Hematopoietic multipotent progenitor cell treated with erythropoietin and hydrocortisone succinate and interleukin-3 and kit ligand, for 15 days (in vitro differentiated cells): ENCODE measurements around the gene GLS2.
"Not testable (repeated sequence)": the region's sequence is repeated elsewhere in the genome, so short reads cannot be mapped to it uniquely, and the experiment has no call there.

Experiments
- DNase-seq: peaks from one replicate; pipeline ENCODE4 v3.0.0-alpha.2; 2015; ENCODE audit warnings: low spot score

Gene GLS2

GRCh38 chr12:56448860-56449621 lies 38.9 kb downstream of the GLS2 start, which contains the start of gene TIMELESS:
Gene TIMELESS (minus strand): TSS chr12:56449426. CDS start chr12:56434170, 15,256 bp downstream.
- peak; percentile 86 for DNase-seq

GRCh38 chr12:56443208-56443607 lies 44.8 kb downstream of the GLS2 start:
- not testable (repeated sequence) for DNase-seq

- DNase-seq, result peak; percentile 41
Measured at GRCh38 chr12:56437430-56438176, 50.4 kb downstream of the GLS2 start.

- no peak for DNase-seq
Measured at GRCh38 chr12:56434828-56435227, 53.1 kb downstream of the GLS2 start.

- DNase-seq, result no peak
Measured at GRCh38 chr12:56431850-56432249, 56.1 kb downstream of the GLS2 start.

- no peak for DNase-seq
Measured at GRCh38 chr12:56431288-56431687, 56.7 kb downstream of the GLS2 start.

GRCh38 chr12:56425940-56426438 lies 62.0 kb downstream of the GLS2 start:
- no peak for DNase-seq

- DNase-seq, result no peak
Measured at GRCh38 chr12:56425193-56425592, 62.8 kb downstream of the GLS2 start.
